Lower lobe of right lung (tissue), 2 donors: ENCODE results near the gene AKAP7. TPM values are rescaled to one million over a fixed set of nuclear protein-coding genes. Genes with fewer than 3 reads are reported as not detected.

Source experiments
- ATAC-seq, 2 donors: fragments of 200-7000 bp; cut with Tn5 transposase; one replicate each; pipeline ENCODE4 v1.9.1; 2020 to 2022; ENCODE audit warnings: mild to moderate bottlenecking in 2 of 2, moderate library complexity in 2 of 2
- DNase-seq: peaks from one replicate; pipeline ENCODE4 v3.0.0-alpha.2; 2020
- H3K27ac ChIP-seq: fragments of 200-600 bp; one replicate; pipeline ENCODE4 v1.8.0; 2022
- H3K27me3 ChIP-seq: fragments of 200-600 bp; one replicate; pipeline ENCODE4 v1.8.0; 2022; ENCODE audit warnings: low read depth
- H3K36me3 ChIP-seq: fragments of 200-600 bp; one replicate; pipeline ENCODE4 v1.8.0; 2022; ENCODE audit warnings: mild to moderate bottlenecking
- H3K4me1 ChIP-seq: fragments of 200-600 bp; one replicate; pipeline ENCODE4 v1.8.0; 2022
- H3K4me3 ChIP-seq: fragments of 200-600 bp; one replicate; pipeline ENCODE4 v1.8.0; 2022; ENCODE audit warnings: mild to moderate bottlenecking
- H3K9me3 ChIP-seq: fragments of 200-600 bp; one replicate; pipeline ENCODE4 v1.8.0; 2022
- intact Hi-C: fragments of 100-400 bp; cut with DNase I; formaldehyde crosslinking; loops from one replicate; pipeline ENCODE4 v1.11.0; 2022
- total RNA-seq: library from RNA; stranded (reverse); fragmentation: NEBNext Ultra II Directional; extraction: Animal tissue kit (Norgen Biotek cat#: 25700); gene quantifications from one replicate; pipeline ENCODE4 v1.2.1, GENCODE V29; 2021
- TF ChIP-seq, protein P1 (sequence below): fragments of 200-600 bp; IDR thresholded peaks from one replicate; pipeline ENCODE4 v1.8.0; 2022; ENCODE audit warnings: antibody characterized with exemption, mild to moderate bottlenecking
- donor health status: DM: no; HTN: yes; CAD: no; lungs with severe emphysema.

Gene AKAP7
- total RNA-seq, 1 donor from 2014 or later: 11.0 TPM

DNA sequence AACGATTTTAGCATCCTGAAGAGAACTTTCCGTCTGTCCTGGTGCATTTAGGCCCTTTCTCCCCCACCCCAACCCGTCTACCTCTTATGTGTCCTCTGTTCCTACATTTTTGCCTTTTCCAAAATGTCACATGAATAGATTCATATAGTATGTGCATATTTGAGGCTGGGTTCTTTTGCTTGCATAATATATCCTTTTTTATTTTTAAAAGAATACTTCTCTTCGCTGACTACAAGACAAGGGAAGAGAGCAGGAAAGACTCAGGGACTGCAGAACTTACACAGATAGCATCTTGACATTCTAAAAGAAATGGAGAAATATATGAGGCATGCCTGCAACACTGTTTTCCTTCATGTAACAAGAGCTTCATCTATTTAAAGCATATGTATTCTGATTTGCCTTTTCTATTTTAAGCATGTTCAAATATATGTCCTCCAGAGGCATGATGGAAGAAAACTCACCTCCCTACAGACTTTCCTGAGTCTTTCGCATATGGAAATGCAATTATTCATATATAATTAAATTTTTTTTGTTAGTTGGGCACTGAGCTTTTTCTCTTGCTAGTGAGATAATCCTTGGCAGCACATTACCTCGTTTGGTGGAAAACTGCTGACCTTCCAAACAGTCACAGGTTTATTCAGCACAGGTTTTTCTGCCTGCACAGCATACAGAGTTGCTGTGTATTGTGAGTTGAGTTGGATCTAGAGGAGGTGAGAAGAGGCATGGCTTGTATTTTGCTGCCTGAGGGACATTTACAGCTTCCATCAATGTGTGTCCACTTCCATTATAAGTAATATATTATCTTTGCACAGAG, 170.0 kb downstream of the AKAP7 start:
- ATAC-seq: no peak
- H3K9me3 ChIP-seq: no peaks in the 10 kb centered on the region
- no peaks in the 10 kb centered on the region for H3K36me3 ChIP-seq
- no peak overlapping the region for H3K4me3 ChIP-seq
- DNase-seq: no peak
- no peaks in the 10 kb centered on the region for H3K4me1 ChIP-seq
- TF ChIP-seq, protein P1, sequence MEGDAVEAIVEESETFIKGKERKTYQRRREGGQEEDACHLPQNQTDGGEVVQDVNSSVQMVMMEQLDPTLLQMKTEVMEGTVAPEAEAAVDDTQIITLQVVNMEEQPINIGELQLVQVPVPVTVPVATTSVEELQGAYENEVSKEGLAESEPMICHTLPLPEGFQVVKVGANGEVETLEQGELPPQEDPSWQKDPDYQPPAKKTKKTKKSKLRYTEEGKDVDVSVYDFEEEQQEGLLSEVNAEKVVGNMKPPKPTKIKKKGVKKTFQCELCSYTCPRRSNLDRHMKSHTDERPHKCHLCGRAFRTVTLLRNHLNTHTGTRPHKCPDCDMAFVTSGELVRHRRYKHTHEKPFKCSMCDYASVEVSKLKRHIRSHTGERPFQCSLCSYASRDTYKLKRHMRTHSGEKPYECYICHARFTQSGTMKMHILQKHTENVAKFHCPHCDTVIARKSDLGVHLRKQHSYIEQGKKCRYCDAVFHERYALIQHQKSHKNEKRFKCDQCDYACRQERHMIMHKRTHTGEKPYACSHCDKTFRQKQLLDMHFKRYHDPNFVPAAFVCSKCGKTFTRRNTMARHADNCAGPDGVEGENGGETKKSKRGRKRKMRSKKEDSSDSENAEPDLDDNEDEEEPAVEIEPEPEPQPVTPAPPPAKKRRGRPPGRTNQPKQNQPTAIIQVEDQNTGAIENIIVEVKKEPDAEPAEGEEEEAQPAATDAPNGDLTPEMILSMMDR: no peak
- intact Hi-C loops: no loop called here
- no peaks in the 10 kb centered on the region for H3K27me3 ChIP-seq
- no peak overlapping the region for H3K27ac ChIP-seq

DNA sequence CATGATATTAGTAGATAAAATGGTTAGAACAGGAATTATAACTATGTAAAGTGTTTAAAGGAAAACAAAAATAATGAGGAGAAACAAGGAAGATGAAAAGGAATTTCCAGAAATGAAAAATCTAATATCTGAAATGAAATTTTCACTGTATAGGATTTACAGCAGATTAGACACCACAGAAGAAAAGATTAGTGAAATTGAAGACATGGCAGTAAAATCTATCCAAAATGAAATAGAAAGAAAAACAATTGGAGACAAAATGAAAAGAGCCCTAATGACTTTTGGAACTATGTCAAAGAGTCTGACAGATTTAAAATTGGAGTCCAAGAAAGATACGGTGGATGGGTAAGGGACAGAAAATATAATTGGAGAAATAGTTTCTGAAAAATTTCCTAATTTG, 174.2 kb downstream of the AKAP7 start:
- DNase-seq (no peak), ATAC-seq (no peak)
- no peak overlapping the region for H3K4me3 ChIP-seq
- intact Hi-C loops: no loop called here
- H3K27me3 ChIP-seq: no peaks in the 10 kb centered on the region
- no peaks in the 10 kb centered on the region for H3K9me3 ChIP-seq
- no peak overlapping the region for H3K27ac ChIP-seq
- no peaks in the 10 kb centered on the region for H3K36me3 ChIP-seq
- H3K4me1 ChIP-seq: no peaks in the 10 kb centered on the region
- TF ChIP-seq, protein P1: no peak

- Histone ChIP-seq H3K9me3 (no peaks in the 10 kb centered on the region), H3K27ac (no peak overlapping the region), H3K4me3 (no peak overlapping the region), H3K27me3 (no peaks in the 10 kb centered on the region), H3K36me3 (no peaks in the 10 kb centered on the region), H3K4me1 (no peaks in the 10 kb centered on the region)
- TF ChIP-seq, protein P1: no peak
- intact Hi-C loops: no loop called here
- ATAC-seq (no peak), DNase-seq (no peak)
Measured at GRCh38 chr6:131314838-131315237, 179.6 kb downstream of the AKAP7 start.

GRCh38 chr6:131316654-131317053, 181.4 kb downstream of the AKAP7 start:
- Histone ChIP-seq H3K9me3 (no peaks in the 10 kb centered on the region), H3K27ac (no peak overlapping the region), H3K27me3 (no peaks in the 10 kb centered on the region), H3K4me3 (no peak overlapping the region), H3K4me1 (no peaks in the 10 kb centered on the region), H3K36me3 (no peaks in the 10 kb centered on the region)
- no peak for ATAC-seq
- TF ChIP-seq, protein P1: no peak
- intact Hi-C loops: no loop called here
- no peak for DNase-seq

DNA sequence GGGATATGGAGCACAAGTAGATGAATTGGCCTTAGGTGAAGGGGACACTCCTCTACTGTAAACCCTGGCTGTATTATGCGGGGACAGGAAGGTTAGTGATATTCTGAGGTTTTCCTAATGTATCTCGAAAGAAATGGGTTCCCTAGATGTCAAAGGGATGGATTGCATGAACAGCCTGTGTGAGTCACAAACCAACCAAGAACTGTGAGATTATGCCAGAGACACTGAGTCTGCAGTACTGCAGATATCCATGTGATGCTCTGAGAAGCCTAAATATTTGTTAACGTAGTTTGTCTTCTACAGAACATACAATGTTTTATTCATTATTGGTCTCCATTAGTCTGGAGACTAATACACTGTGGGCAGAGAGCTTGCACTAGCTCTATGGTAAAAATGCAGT, 182.2 kb downstream of the AKAP7 start:
- no peak overlapping the region for H3K27ac ChIP-seq
- TF ChIP-seq, protein P1: no peak
- H3K27me3 ChIP-seq: no peaks in the 10 kb centered on the region
- H3K4me3 ChIP-seq: no peak overlapping the region
- no peaks in the 10 kb centered on the region for H3K9me3 ChIP-seq
- DNase-seq (no peak), ATAC-seq (no peak)
- no peaks in the 10 kb centered on the region for H3K4me1 ChIP-seq
- intact Hi-C loops: no loop called here
- no peaks in the 10 kb centered on the region for H3K36me3 ChIP-seq
